NCI-H510A (cell line): Measurements from ENCODE around the gene JDP2.

Source experiments
- DNase-seq: peaks from one replicate; lab custom pipeline; 2025; lab: John Stamatoyannopoulos, UW

Gene JDP2

DNA sequence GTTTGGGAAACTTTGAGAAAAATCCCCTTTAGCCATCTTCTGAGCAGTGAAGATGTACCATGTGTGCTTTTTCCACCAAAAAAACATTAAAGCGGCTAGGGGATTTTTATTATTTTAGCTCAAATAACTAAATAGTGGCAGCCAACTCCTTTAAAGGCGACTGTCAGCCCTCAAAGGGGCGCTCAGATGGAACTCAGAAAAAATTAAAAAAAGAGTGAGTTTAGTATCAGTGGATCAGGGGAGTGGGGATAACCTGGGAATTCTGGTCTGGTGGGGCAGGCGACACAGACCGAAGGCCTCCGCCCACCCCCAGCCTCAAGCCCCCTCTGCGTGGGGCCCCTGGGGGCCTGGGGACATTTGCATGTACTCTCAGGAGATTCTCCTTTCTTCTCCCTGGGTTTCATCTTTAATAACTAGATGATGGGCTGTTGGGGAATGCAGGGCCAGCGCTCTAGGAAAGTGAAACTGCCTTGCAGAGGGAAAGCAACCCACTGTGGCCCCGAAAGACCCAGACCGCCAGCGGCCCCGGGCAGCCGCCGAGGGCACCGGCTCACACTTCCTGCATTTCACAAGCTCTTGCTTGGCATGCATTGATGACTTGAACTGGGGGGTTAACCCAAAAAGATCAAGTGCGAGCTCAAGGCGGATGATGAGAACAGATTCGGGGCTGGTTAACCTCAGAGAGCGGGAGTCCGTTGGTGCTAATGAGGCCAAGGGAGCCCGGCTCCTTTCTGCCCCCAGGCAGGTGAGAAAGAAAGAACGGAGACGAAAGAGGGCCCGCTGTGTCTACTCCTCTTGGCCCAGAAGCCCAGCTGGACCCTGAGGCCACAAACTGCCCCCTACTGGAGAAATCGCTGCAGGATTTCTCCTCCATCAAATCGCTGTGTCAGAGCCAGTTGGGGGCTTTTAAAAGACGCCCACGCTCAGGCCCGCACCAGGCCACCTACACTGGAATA lies 87.1 kb downstream of the JDP2 start:
- DNase-seq, result no peak

DNA sequence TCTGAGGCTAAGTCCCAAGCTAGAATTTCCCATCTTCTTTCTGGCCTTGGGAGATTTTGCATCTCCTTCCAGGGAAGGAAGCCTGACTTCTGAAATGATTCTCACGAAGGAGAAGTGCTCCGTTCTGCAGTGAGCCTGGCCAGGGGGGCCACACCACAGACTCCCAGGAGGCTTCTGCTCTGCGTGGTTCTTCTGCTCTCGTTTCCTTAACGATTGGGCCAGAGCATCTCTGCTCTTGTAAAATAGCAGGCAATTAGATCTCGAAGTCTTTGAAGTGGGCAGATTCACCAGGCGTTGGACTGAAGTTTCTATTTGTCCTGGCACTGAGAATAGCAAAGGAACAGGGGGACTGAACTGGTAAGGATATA lies 87.8 kb downstream of the JDP2 start:
- DNase-seq, result no peak

DNA sequence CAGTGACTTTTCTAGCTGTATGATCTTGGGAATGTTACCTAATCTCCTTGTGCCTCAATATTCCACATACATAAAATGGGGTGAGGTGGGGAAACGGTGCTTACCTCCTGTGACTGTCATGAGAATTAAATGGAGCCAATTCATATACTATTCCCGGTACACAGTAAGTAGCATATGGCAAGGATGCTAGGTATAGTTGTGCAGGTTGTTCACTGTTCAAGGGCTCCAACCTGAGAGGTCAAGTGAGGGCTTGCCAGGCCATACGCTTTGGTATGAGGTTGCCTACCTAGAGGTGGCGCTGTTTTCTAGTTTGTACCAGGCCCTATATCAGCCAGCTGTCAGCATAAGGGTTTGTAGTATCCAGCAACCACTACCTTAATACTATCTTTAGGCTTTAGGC lies 90.8 kb downstream of the JDP2 start:
- no peak for DNase-seq

DNA sequence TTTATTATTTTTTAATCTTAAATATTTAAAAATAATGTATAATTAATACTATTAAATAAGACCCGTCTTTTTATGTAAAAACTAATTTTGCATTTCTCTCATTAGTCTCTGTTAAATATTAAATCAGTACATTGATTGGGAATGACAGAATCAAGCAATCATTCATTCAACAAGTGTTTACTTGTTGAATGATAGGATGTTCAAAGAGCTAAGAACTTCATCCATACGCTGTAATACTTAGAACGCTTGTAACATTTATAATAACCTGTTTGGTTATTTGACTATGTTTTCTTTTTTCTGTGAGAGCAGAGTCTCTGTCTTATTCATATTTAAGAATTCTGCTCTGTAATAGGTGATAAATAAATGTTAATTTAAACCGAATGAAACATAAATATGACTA lies 91.6 kb downstream of the JDP2 start:
- no peak for DNase-seq

DNA sequence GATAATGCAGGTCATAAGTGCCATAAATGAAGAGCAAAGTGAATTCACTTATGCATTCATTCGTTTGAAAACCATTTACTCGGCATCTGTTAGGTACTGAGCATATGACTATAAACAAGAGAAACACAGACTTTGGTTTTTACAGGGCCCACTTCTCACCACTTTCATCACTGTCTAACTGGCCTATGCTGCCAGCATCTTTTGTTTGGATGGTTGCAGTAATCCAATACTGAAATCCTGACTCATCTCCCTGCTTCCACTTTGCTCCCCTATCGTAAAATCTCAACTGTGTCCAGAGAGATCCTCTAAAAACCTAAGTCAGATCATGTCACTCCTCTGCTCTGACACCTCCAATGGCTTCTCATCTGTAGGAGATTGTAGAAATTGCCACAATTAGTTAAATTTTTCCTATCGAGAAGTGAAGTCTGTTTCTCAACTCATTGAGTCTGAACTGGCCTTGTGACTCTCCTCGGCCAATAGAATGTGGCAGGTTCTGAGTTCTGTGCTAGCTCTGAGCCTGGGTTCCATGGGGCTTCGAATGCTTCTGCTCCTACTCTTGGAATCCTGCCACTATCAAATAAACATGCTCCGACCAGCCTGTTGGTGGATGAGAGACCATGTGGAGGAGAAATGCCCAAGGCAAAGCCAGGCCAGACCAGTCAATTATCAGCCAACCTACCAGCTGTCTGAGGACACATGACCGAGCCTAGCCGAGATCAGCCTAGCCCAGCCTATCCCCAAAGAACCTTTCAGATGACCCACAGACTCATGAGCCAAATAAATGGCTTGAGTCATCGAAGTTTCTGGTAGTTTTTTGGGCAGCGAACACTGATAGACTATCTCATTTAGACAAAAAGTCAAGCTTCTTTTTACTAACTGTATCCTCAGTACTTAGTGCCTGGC lies 92.3 kb downstream of the JDP2 start:
- DNase-seq, result no peak

DNA sequence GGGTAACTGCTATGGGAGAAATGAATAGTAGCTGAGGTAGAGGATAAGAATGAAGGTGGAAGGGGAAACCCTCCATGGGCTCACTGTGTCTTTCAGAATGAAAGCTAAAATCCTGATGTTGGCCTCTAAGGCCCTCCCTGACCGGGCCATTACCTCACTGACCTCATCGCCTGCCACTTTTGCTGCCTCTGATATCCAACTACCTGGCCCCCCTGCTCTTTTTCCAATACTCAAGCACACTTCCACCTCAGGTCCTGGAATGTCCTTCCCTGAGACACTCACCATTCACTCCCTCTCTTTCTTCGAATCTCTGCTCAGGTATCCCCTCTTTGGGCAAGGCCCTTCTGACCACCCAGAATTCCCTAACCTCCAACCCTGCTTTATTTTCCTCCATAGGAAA lies 93.0 kb downstream of the JDP2 start:
- DNase-seq, result no peak

DNA sequence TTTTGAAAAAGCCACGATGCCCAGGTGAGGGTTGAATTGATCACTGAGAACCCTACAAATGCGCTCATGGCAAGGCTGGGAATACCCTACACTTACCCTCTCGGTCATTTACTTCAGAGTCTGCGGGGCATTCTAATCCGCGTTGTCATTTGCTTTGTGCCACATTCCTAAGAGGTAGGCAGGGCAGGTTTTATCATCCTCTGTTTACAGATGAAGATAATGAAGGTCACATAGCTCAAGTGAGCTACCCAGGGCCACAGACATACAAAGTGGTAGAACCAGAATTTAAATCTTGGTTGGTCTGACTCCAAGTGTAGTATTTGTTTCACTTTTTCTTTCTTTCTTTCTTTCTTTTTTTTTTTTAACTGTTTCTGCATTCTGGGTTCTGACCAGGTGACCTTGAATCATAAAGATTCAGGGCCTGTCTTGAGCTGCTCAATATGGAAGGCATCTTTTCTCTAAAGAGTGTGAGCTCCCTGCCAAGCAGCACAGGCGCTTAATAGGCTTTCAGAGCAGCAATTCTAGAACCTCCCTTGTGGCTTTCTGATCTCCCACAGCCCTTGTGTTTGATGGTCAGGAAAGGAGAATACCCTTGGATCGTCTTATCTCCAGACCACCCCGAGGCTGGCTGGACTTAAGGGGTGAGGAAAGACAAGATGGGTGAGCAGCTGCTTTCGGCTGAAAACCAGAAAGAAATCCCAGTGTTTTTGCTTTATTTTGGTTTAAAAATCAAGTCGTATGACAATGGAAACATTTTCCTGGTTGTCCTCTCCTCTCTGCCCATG lies 93.8 kb downstream of the JDP2 start:
- no peak for DNase-seq

DNA sequence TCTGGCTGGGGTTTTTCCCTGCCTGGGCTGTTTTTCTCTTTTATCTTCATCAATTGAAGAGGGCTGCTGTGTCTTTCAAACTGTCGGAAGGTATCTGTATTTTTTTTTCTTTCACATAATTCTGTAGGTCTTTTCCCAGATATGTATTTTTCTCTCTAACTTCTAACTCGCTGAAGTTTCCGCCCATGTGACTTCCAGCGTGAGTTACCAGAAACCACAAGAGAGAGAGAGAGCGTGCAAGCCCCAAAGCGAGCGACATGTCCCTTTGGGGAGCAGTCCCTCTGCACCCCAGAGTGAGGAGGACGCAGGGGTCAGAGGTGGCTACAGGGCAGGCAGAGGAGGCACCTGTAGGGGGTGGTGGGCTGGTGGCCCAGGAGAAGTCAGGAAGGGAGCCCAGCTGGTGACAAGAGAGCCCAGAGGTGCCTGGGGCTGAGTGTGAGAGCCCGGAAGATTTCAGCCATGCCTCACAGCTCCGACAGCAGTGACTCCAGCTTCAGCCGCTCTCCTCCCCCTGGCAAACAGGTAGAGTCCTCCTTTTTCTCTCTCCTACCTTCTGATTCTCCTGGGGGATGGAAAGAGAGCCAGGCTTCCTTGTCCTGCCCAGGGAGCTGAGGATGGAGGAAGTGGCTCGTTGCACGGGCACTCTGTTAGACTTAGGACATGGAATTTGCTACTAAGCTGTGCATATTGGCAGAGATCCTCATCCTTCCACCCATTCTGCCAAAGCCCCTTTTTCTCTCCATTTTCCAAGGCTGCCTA lies 94.6 kb downstream of the JDP2 start, which contains the start of gene BATF:
BATF (plus strand) TSS at position 246 of the 759 bp plus-strand sequence; CDS start at position 460, 214 bp downstream.
- DNase-seq, result no peak

DNA sequence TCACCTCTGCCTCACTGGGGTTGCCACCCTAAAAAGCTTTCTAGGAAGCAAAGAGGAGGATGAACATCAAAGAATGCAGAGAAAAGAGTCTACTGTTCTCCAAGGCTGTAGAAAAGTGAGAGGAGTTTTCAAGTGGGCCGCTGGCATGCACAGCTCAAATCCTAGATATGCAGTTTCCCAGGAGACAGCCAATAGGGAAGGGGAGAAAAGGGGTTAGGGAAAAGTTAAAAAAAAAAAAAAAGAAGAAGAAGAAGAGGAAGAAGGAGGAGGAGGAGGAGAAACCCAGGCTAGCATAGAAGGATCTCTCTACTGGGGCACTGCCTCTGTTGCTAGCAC lies 95.1 kb downstream of the JDP2 start:
- DNase-seq, result no peak
